ENCODE measurements around the gene CSF2RB.

DNA sequence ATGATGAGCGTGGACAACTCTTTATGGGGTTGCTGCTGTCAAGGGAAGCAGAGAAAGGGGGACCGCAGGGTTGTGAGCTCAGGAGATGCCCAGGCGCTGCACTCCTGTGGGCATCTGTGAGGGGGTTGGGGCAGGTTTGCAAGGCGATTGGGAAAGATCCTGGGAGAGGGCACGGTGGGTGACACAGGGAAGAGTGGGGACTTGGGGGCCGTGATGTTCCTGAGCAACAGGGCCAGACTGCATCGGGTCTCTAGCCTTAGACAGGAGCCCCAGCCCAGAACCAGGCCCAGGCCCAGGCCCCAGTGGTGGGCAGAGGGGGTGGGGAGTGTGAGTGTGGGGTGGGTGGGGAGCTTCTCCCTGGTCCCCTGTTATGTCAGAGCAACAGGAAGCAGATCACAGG lies 38.3 kb downstream of the CSF2RB start:
- TF ChIP-seq, protein P1, sequence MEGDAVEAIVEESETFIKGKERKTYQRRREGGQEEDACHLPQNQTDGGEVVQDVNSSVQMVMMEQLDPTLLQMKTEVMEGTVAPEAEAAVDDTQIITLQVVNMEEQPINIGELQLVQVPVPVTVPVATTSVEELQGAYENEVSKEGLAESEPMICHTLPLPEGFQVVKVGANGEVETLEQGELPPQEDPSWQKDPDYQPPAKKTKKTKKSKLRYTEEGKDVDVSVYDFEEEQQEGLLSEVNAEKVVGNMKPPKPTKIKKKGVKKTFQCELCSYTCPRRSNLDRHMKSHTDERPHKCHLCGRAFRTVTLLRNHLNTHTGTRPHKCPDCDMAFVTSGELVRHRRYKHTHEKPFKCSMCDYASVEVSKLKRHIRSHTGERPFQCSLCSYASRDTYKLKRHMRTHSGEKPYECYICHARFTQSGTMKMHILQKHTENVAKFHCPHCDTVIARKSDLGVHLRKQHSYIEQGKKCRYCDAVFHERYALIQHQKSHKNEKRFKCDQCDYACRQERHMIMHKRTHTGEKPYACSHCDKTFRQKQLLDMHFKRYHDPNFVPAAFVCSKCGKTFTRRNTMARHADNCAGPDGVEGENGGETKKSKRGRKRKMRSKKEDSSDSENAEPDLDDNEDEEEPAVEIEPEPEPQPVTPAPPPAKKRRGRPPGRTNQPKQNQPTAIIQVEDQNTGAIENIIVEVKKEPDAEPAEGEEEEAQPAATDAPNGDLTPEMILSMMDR (conservative IDR thresholded peaks at IDR 0.05) = no peak
- TF ChIP-seq ZFX (IDR thresholded peaks at IDR 0.05) = no peak
